ENCODE results near the gene CFAP298.
"Not testable (repeated sequence)": the region's sequence is repeated elsewhere in the genome, so short reads cannot be mapped to it uniquely, and the experiment has no call there.

CFAP298 gene

DNA sequence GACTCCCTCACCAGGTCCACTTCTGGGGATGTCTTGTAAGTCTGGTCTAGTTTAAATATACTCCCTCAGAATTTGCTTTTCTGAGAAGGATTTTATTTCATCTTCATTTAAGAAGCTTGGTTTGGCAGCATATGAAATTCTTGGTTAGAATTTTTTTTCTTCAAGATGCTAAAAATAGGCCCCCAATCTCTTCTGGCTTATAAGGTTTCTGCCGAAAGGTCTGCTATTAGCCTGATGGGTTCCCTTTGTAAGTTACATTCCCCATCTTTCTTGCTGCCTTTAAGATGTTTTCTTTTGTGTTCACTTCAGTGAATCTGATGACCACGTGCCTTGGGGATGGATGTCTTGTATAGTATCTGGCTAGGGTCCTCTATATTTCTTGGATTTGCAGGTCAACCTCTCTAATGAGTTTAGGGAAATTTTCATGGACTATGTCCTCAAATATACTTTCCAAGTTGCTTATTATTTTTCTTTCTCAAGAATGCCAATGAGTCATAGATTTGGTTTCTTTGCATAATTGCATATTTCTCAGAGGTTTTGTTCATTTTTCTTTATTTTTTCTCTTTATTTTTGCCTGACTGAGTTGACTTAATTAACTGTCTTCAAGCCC lies 46.2 kb downstream of the CFAP298 start:
- DNase-seq: no peak

DNA sequence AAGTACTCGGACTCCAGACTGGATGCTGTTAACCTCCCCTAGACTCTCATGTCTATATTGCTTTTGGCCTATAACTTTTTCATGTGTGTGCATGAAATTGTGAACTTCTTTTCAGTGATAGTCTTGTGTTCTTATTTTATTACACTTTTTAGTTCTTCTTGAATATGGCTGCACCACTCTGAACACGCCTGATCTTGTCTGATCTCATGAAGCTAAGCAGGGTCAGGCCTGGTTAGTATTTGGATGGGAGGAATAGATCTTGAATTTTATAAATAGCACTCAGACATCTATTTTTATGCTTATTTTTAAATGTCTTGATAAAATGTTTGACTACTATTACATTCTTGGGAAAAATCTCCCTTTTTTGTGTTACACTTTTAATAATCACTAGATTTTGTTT lies 49.3 kb downstream of the CFAP298 start:
- DNase-seq: no peak

DNA sequence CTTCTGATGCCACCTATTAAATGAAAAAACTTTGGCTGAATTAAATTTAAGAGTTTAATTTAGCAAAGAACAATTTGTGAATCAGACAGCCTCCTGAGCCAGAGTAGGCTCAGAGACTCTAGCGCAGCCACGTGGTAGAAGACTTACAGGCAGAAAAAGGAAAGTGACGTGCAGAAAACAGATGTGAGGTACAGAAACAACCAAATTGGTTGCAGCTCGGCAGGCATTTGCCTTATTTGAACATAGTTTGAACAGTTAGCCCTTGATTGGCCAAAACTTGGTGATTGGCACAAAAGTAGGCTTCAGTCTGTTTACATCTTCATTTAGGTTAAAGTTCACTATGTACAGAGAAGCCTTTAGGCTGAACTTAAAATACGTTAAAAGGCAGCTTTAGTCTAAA lies 49.8 kb downstream of the CFAP298 start:
- no peak for DNase-seq

DNA sequence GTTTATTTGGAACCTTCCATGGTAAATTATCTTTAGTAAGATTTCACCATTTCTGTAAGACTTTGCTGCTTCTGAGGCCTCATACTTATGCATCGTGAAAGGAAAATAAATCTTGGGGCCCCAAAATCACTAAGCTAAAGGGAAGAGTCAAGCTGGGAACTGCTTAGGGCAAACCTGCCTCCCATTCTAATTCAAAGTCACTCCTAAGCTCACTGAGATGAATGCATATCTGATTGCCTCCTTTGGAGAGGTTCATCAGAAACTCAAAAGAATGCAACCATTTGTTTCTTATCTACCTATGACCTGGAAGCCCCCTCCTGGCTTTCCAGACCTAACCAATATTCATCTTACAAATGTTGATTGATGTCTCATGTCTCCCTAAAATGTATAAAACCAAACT lies 50.7 kb downstream of the CFAP298 start:
- DNase-seq: not testable (repeated sequence)

DNA sequence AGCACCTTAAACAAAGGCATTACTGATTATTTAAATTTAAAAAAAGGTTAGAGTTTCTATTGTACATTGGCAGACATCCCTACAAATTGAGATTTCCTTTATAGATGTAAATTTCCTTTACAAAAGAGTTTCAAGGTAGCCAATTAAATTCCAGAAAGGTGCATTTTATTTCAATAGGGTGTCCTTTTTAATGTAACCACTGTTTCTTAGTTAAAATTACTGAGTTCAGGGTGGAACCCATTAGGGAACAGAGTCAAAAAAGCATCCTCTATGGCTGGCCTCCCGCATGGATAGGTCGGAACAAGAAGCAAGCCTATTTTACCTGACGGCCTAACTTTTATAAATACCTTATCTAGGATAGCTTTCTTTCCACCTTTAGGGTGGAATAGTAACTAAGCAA lies 51.3 kb downstream of the CFAP298 start:
- no peak for DNase-seq

DNA sequence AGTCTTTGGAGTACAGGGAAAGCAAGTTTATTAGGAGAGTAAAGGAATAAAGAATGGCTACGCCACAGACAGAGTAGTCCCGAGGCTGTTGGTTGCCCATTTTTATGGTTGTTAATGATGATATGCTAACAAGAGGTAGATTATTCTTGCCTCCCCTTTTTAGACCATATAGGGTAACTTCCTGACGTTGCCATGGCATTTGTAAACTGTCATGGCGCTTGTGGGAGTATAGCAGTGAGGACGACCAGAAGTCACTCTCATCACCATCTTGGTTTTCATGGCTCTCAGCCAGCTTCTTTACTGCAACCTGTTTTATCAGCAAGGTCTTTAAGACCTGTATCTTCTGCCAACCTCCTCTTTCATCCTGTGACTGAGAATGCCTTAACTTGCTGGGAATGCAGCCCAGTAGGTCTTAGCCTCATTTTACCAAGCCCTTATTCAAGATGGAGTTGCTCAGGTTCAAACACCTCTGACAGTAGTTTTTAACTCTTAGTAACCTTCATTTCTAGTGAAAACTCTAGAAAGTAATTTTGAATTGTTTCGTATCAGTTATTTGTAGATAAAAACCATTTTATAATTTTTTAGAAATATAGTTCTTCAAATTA lies 53.1 kb downstream of the CFAP298 start:
- no peak for DNase-seq

DNA sequence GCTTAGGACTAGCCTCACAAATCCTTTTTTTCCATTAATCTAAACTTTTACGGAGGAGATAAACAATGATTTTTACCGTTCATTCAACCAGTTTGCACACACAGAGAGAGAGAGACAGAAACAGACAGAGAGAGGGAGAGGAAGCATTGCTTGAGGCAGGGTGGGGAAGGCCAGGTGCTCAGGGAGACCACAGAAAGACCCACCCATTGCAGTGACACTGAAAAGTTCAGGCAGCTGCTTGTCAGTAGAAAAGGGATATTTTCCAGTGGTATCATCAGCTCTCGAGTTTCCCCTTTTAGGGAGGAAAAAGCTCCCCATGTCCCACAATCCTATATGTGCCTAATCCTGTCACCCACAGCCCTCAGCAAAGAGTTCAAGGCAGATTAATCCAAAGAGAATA lies 54.1 kb downstream of the CFAP298 start:
- DNase-seq: no peak

DNA sequence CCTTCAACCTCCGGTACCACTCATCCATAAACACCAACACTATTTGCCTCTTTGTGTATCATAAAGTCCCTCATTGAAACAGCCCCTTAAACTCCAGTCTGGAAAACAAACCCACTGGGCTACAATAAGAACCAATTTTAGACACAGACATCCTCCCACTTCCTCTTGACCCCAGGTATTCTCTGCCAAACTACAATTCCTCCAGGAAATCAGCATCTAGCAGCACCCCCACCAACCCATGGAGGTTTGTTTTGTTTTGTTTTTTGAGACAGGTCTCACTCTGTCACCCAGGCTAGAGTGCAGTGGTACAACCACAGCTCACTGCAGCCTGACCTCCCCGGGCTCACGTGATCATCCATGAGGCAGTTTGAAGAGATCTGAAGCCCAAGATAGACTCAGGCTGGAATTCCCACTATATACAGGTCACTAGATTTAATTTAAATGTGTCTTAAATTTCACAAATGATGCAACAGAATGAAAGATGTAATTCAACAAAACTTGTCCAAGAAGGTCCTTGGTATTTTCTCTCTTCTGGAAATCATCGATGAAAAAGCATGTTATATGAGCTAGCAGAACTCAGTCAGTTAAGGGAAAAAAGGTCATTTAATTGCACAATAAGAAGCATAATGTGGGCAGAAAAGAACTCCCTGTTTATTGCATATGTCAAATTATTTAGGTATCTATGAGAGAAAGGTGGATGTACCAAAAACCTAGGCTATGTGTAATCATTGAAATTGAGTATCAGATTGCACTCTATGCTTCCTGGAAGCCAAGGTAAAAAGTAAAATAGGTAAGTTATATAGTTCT lies 57.1 kb downstream of the CFAP298 start:
- no peak for DNase-seq

DNA sequence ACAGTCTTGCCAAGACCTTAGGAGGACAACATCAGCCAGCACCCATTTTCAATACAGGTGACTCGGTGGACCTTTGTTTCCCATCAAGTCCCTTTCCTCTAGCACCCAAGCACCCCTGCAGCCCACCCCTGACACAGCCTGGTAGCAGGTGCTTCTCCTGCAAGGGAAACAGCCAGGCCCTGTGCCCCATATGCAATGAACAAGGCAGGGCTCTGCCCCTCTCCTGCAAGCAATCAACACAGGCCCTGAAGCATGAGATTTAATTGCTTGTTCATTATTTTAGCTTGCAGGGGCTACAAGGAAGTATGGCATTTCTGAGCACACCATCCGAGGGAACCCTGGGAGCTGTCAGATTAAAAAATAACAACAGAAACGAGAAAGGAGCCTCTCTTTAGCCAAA lies 62.3 kb downstream of the CFAP298 start:
- DNase-seq: no peak

DNA sequence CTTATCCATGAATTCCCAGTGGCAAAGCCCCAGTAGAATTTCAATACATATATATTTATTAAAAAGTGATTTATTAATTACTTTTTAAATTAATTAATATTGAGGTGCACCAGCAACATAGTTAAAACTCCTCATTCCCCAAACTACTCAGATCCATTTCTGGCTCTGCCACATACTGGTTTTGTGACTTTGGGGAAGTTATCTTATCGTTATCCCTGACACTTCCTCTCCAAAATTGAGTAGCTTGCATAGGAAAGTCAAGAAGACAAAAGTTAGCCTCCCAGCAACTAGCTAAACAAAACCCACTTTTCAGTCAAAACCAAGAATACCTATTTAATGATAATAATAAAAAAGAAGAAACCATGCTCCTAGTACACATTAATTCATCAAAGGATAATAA lies 62.7 kb downstream of the CFAP298 start:
- DNase-seq: no peak

Measured in islet precursor cell (in vitro differentiated cells).